H1 (cell line): ENCODE measurements around the gene AATK. TPM values are rescaled to one million over a fixed set of nuclear protein-coding genes. Genes with fewer than 3 reads are reported as not detected.

Source experiments
- CTCF ChIA-PET: fragments of 300-600 bp; sonication (Branson Sonifier 250); formaldehyde crosslinking; loops from one replicate; lab custom pipeline; 2021; ENCODE audit not compliant: partially characterized antibody; lab: Charles Lee
- POLR2A ChIA-PET: fragments of 300-600 bp; sonication (Branson Sonifier 250); formaldehyde crosslinking; loops from one replicate; lab custom pipeline; 2021; ENCODE audit warnings: inconsistent platforms; ENCODE audit not compliant: partially characterized antibody; lab: Charles Lee
- DNase-seq, 2 experiments: peaks; one replicate each; pipeline versions ENCODE4 v3.0.0 to v3.0.0-alpha.2; 2010 to 2022; ENCODE audit warnings: low spot score in 2 of 2, low read depth in 1 of 2, mixed read lengths in 1 of 2
- FAIRE-seq: peaks from 2 replicates; lab custom pipeline; 2011; peaks lifted over from hg19 to GRCh38; lab: Jason Lieb, UNC
- H2AFZ ChIP-seq: 2 replicates; pipeline ENCODE4 v1.8.1; 2012; ENCODE audit warnings: low read length, inconsistent platforms
- H2AK5ac ChIP-seq: 2 replicates; pipeline ENCODE4 v1.6.1; 2013; ENCODE audit warnings: low read depth, low read length
- H2BK120ac ChIP-seq: replicated peaks from 2 replicates; pipeline ENCODE3; 2013; ENCODE audit warnings: low read depth, low read length, inconsistent platforms
- H2BK12ac ChIP-seq: 2 replicates; pipeline ENCODE4 v1.6.1; 2013; ENCODE audit warnings: low read depth, low read length
- H2BK15ac ChIP-seq: 2 replicates; pipeline ENCODE4 v1.6.1; 2013; ENCODE audit warnings: low read length
- H2BK20ac ChIP-seq: 2 replicates; pipeline ENCODE4 v1.6.1; 2013; ENCODE audit warnings: low read length
- H2BK5ac ChIP-seq: 2 replicates; pipeline ENCODE4 v1.6.1; 2013; ENCODE audit warnings: low read depth, low read length
- H3K14ac ChIP-seq: 2 replicates; pipeline ENCODE4 v1.6.1; 2013; ENCODE audit warnings: inconsistent platforms; ENCODE audit not compliant: insufficient read length
- H3K18ac ChIP-seq: 2 replicates; pipeline ENCODE4 v1.6.1; 2013; ENCODE audit warnings: low read length; ENCODE audit errors: extremely low read depth
- H3K23ac ChIP-seq: 2 replicates; pipeline ENCODE4 v1.6.1; 2013; ENCODE audit warnings: inconsistent platforms; ENCODE audit not compliant: insufficient read length
- H3K23me2 ChIP-seq: 2 replicates; pipeline ENCODE4 v1.6.1; 2013; ENCODE audit warnings: low read depth, low read length
- H3K27ac ChIP-seq: 2 replicates; pipeline ENCODE4 v1.6.1; 2011; ENCODE audit warnings: low read depth, low read length, inconsistent platforms
- H3K27me3 ChIP-seq, 4 experiments: replicated peaks in 1 of 4; 1 replicate in 1 of 4; 2 replicates in 3 of 4; pipeline versions ENCODE4 v1.6.1 to v1.8.1; 2011 to 2013; ENCODE audit warnings: low read length in 3 of 4, mild to moderate bottlenecking in 3 of 4, inconsistent platforms in 2 of 4, mixed read lengths in 2 of 4, moderate library complexity in 1 of 4; ENCODE audit not compliant: control insufficient read depth in 3 of 4, insufficient read depth in 3 of 4; ENCODE audit errors: extremely low read depth in 1 of 4
- H3K36me3 ChIP-seq, 4 experiments: 2 replicates each; pipeline versions ENCODE4 v1.6.1 to v1.8.1; 2011 to 2013; ENCODE audit warnings: mild to moderate bottlenecking in 4 of 4, low read length in 3 of 4, moderate library complexity in 2 of 4, control low read depth in 1 of 4, inconsistent platforms in 1 of 4; ENCODE audit not compliant: insufficient read depth in 4 of 4, control insufficient read depth in 2 of 4
- H3K4ac ChIP-seq: replicated peaks from 2 replicates; pipeline ENCODE3; 2013; ENCODE audit warnings: low read length, low read depth, mixed read lengths, inconsistent platforms; ENCODE audit not compliant: insufficient read length
- H3K4me1 ChIP-seq, 4 experiments: replicated peaks in 1 of 4; 1 replicate in 1 of 4; 2 replicates in 3 of 4; pipeline versions ENCODE4 v1.6.1 to v1.8.1; 2011 to 2013; ENCODE audit warnings: low read length in 3 of 4, inconsistent platforms in 2 of 4, mixed read lengths in 1 of 4; ENCODE audit not compliant: insufficient read depth in 4 of 4, control insufficient read depth in 3 of 4
- H3K4me2 ChIP-seq, 2 experiments: 2 replicates each; pipeline versions ENCODE4 v1.6.1 to v1.8.1; 2011 to 2013; ENCODE audit warnings: low read depth in 2 of 2, low read length in 2 of 2, control low read depth in 1 of 2, inconsistent platforms in 1 of 2, mild to moderate bottlenecking in 1 of 2; ENCODE audit not compliant: insufficient read depth in 1 of 2
- H3K4me3 ChIP-seq, 4 experiments: fragments of 200-600, 300-600 bp in 1 of 4; sonication (generic), shearing (Covaris generic), sonication (Bioruptor Twin) in 1 of 4; 2 replicates each; pipeline versions ENCODE4 v1.5.1 to v1.8.1; 2011 to 2016; ENCODE audit warnings: low read length in 4 of 4, low read depth in 3 of 4, control low read depth in 2 of 4, inconsistent platforms in 2 of 4, mild to moderate bottlenecking in 2 of 4, mixed read lengths in 1 of 4, moderate library complexity in 1 of 4; ENCODE audit not compliant: insufficient read depth in 2 of 4; ENCODE audit errors: extremely low read depth in 1 of 4
- H3K56ac ChIP-seq: replicated peaks from 2 replicates; pipeline ENCODE3; 2013; ENCODE audit warnings: low read depth, mild to moderate bottlenecking, mixed read lengths, low read length, inconsistent platforms; ENCODE audit not compliant: insufficient read length
- H3K79me1 ChIP-seq: 2 replicates; pipeline ENCODE4 v1.6.1; 2013; ENCODE audit warnings: low read depth, low read length, control low read depth
- H3K79me2 ChIP-seq, 2 experiments: 2 replicates each; pipeline versions ENCODE4 v1.6.1 to v1.8.1; 2012 to 2013; ENCODE audit warnings: low read length in 2 of 2, mild to moderate bottlenecking in 2 of 2, inconsistent platforms in 1 of 2; ENCODE audit not compliant: insufficient read depth in 2 of 2, control insufficient read depth in 1 of 2
- H3K9ac ChIP-seq, 4 experiments: replicated peaks in 1 of 4; 1 replicate in 1 of 4; 2 replicates in 3 of 4; pipeline versions ENCODE4 v1.6.1 to v1.8.1; 2011 to 2013; ENCODE audit warnings: low read depth in 3 of 4, low read length in 3 of 4, control low read depth in 2 of 4, mild to moderate bottlenecking in 2 of 4, moderate library complexity in 2 of 4, inconsistent platforms in 1 of 4; ENCODE audit errors: extremely low read depth in 1 of 4
- H3K9me3 ChIP-seq, 2 experiments: 2 replicates each; pipeline versions ENCODE4 v1.6.1 to v1.8.1; 2012 to 2013; ENCODE audit warnings: mild to moderate bottlenecking in 2 of 2, moderate library complexity in 2 of 2, control low read depth in 1 of 2, inconsistent platforms in 1 of 2, low read depth in 1 of 2, low read length in 1 of 2, mixed read lengths in 1 of 2; ENCODE audit not compliant: insufficient read depth in 2 of 2
- H4K20me1 ChIP-seq, 2 experiments: replicated peaks in 1 of 2; 2 replicates each; pipeline versions ENCODE3 to v1.8.1; 2011 to 2013; ENCODE audit warnings: inconsistent platforms in 2 of 2, low read length in 2 of 2, mild to moderate bottlenecking in 1 of 2; ENCODE audit not compliant: insufficient read depth in 2 of 2, control insufficient read depth in 1 of 2
- H4K5ac ChIP-seq: 2 replicates; pipeline ENCODE4 v1.6.1; 2013; ENCODE audit warnings: low read length, low read depth, mixed read lengths, inconsistent platforms; ENCODE audit not compliant: insufficient read length
- H4K8ac ChIP-seq: 2 replicates; pipeline ENCODE4 v1.8.0; 2013; ENCODE audit warnings: mild to moderate bottlenecking, moderate library complexity, low read length, inconsistent platforms; ENCODE audit not compliant: insufficient read depth; ENCODE audit errors: extremely low read depth
- H4K91ac ChIP-seq: replicated peaks from 2 replicates; pipeline ENCODE3; 2013; ENCODE audit warnings: low read length, mixed read lengths, inconsistent platforms; ENCODE audit not compliant: insufficient read length
- ASH2L ChIP-seq: fragments of 200-600, 300-600 bp; sonication (generic); IDR thresholded peaks from one replicate; pipeline ENCODE4 v1.7.1; 2017; ENCODE audit warnings: low read length
- BRCA1 ChIP-seq: IDR thresholded peaks from 2 replicates; pipeline ENCODE4 v1.6.1; 2012; ENCODE audit warnings: low read depth, low read length, improper control_type of control experiment
- CEBPB ChIP-seq: IDR thresholded peaks from 2 replicates; pipeline ENCODE4 v1.6.1; 2012; ENCODE audit warnings: low read depth, low read length
- CTBP2 ChIP-seq: IDR thresholded peaks from 2 replicates; pipeline ENCODE4 v1.7.0; 2011; ENCODE audit warnings: borderline replicate concordance, mild to moderate bottlenecking, moderate library complexity, mixed read lengths, low read length; ENCODE audit not compliant: insufficient read depth, insufficient read length
- EZH2 ChIP-seq: fragments of 200-600 bp; sonication (generic); IDR thresholded peaks from 2 replicates; pipeline ENCODE4 v1.7.1; 2012; ENCODE audit warnings: low read depth, mild to moderate bottlenecking, moderate library complexity, low read length, inconsistent platforms; ENCODE audit not compliant: severe bottlenecking
- HDAC6 ChIP-seq: IDR thresholded peaks from one replicate; pipeline ENCODE4 v1.7.1; 2012; ENCODE audit warnings: low read depth, mild to moderate bottlenecking, inconsistent platforms, low read length, moderate library complexity
- JUND ChIP-seq: IDR thresholded peaks from 2 replicates; pipeline ENCODE4 v1.6.1; 2011; ENCODE audit warnings: mild to moderate bottlenecking, improper control_type of control experiment, low read length
- POLR2A ChIP-seq, 2 experiments: IDR thresholded peaks; 1 replicate in 1 of 2; 2 replicates in 1 of 2; pipeline ENCODE4 v1.6.1; 2011; ENCODE audit warnings: low read depth in 2 of 2, low read length in 2 of 2, mild to moderate bottlenecking in 2 of 2; ENCODE audit errors: control extremely low read depth in 1 of 2
- POLR2AphosphoS5 ChIP-seq: IDR thresholded peaks from 2 replicates; pipeline ENCODE4 v1.6.1; 2011; ENCODE audit warnings: low read depth, low read length
- RAD21 ChIP-seq, 2 experiments: IDR thresholded peaks in 1 of 2; conservative IDR thresholded peaks in 1 of 2; 2 replicates each; pipeline ENCODE4 v1.6.1; 2011; ENCODE audit warnings: low read depth in 2 of 2, low read length in 2 of 2, improper control_type of control experiment in 1 of 2, inconsistent platforms in 1 of 2, mild to moderate bottlenecking in 1 of 2, moderate library complexity in 1 of 2
- SIRT6 ChIP-seq: IDR thresholded peaks from one replicate; pipeline ENCODE4 v1.7.1; 2012; ENCODE audit warnings: low read length, inconsistent platforms
- SUZ12 ChIP-seq: fragments of 200-600 bp; sonication (generic); IDR thresholded peaks from 2 replicates; pipeline ENCODE4 v1.6.1; 2012; ENCODE audit warnings: mild to moderate bottlenecking, inconsistent platforms, low read length, moderate library complexity, mixed read lengths
- TAF7 ChIP-seq: optimal IDR thresholded peaks from 2 replicates; pipeline ENCODE3; 2011; ENCODE audit warnings: low read depth, mild to moderate bottlenecking, inconsistent platforms, low read length, moderate library complexity, borderline replicate concordance
- WGBS, 2 experiments: shearing (Covaris generic) in 1 of 2; methylation state at CpG; one replicate each; pipeline versions ENCODE4 v1.1.6 to v1.1.7; 2013 to 2015; ENCODE audit warnings: low lambda C conversion rate in 2 of 2, mixed read lengths in 2 of 2, inconsistent platforms in 1 of 2, low coverage in 1 of 2, missing lambda C conversion rate in 1 of 2; ENCODE audit not compliant: insufficient replicate concordance in 2 of 2, insufficient coverage in 1 of 2, insufficient read length in 1 of 2; ENCODE audit errors: extremely low coverage in 1 of 2, missing lambda C conversion rate in 1 of 2; 5-methylcytosine and 5-hydroxymethylcytosine counted together
- polyA plus RNA-seq, 7 experiments: library from polyadenylated mRNA; depleted of rRNA in 3 of 7; stranded (reverse) in 5 of 7; unstranded in 2 of 7; fragments of >200 nt in 5 of 7; fragments of 200-250 nt in 2 of 7; gene quantifications; 1 replicate in 5 of 7; 2 replicates in 1 of 7; 4 replicates in 1 of 7; pipeline versions ENCODE4 v1.2.1 to v1.2.3, GENCODE V29; 2011 to 2013; ENCODE audit warnings: missing spikeins in 2 of 7, mixed read lengths in 2 of 7
- total RNA-seq: library from RNA; stranded (reverse); fragmentation: NEBNext Ultra II Directional; extraction: Animal tissue kit (Norgen Biotek cat#: 25700); gene quantifications from 2 replicates; pipeline ENCODE4 v1.2.1, GENCODE V29; 2021

Gene AATK
- total and polyA plus RNA-seq, 2 of the 8 experiments (the other 6 are each of a cell fraction or from before 2014, with no cell fraction given): 1.7 to 3.5 TPM

GRCh38 chr17:81158688-81159590 lies 7.1 kb downstream of the AATK start:
- ChIA-PET POLR2A (interaction anchor here (0.5 kb wide), 1 partner anchor 349 kb away, joined by 3 read pairs; no protein-coding TSS in a partner anchor), CTCF (interaction anchor here (0.7 to 1.5 kb wide), 4 partner anchors 16 to 61 kb away, joined by 3 to 5 read pairs (median 4); no protein-coding TSS in a partner anchor)
- H3K4me3 ChIP-seq: no peak overlapping the region
- TF ChIP-seq POLR2AphosphoS5 (no peak), POLR2A (IDR thresholded peaks at IDR 0.05; ENCODE audit: control extremely low read depth in 1 of 2, low read depth in 2 of 2, low read length in 2 of 2) (no peak), HDAC6 (no peak), JUND (no peak), CEBPB (no peak), TAF7 (no peak), CTBP2 (no peak), RAD21 (IDR thresholded peaks at IDR 0.05 in 1 of 2, conservative IDR thresholded peaks at IDR 0.05 in 1 of 2; ENCODE audit: low read depth in 2 of 2, low read length in 2 of 2) (no peak), SIRT6 (no peak), ASH2L (no peak), BRCA1 (no peak), SUZ12 (no peak), EZH2 (no peak)

More at GRCh38 chr17:81158688-81159590, 7.1 kb downstream of the AATK start:
- Histone ChIP-seq H3K36me3 (no peaks in the 10 kb centered on the region), H2AFZ (no peak overlapping the region), H2BK120ac (no peak overlapping the region), H2BK5ac (no peak overlapping the region), H2AK5ac (no peak overlapping the region), H3K9ac (no peak overlapping the region), H3K4ac (no peak overlapping the region), H4K20me1 (peaks cover 0 to 2% of the 10 kb centered on the region in 2 experiments), H3K18ac (no peak overlapping the region), H3K27ac (no peak overlapping the region), H2BK12ac (no peak overlapping the region), H3K27me3 (no peaks in the 10 kb centered on the region), H3K56ac (no peak overlapping the region), H4K5ac (no peak overlapping the region), H2BK15ac (no peak overlapping the region), H3K23ac (no peak overlapping the region), H3K9me3 (no peaks in the 10 kb centered on the region), H3K23me2 (no peaks in the 10 kb centered on the region), H4K91ac (no peak overlapping the region), H3K4me1 (no peaks in the 10 kb centered on the region; a peak in 1 of 7 replicates), H2BK20ac (no peak overlapping the region), H4K8ac (no peak overlapping the region), H3K14ac (no peak overlapping the region), H3K79me2 (no peaks in the 10 kb centered on the region), H3K4me2 (no peak overlapping the region), H3K79me1 (no peaks in the 10 kb centered on the region)
- WGBS, 2 experiments: 88% methylated on average over 37 of the region's 43 CpGs; no CpG with 5 or more reads in 1 of the 2 experiments
- FAIRE-seq: no peak
- DNase-seq: no peak
